BJ (cell line): Measurements from ENCODE around the gene COL19A1. TPM values are rescaled to one million over a fixed set of nuclear protein-coding genes. Genes with fewer than 3 reads are reported as not detected.

Experiments used
- CTCF ChIA-PET: fragments of 350-600 bp; formaldehyde crosslinking; extraction: SDS; loops from one replicate; lab custom pipeline; 2021; ENCODE audit warnings: antibody characterized with exemption, inconsistent platforms; lab: Yijun Ruan, JAX
- POLR2A ChIA-PET: fragments of 300-600 bp; sonication (Branson Sonifier 250); formaldehyde crosslinking; extraction: SDS; loops from one replicate; lab custom pipeline; 2021; ENCODE audit warnings: antibody characterized with exemption; lab: Charles Lee
- DNase-seq: peaks from one replicate; pipeline ENCODE4 v3.0.0-alpha.2; 2011; ENCODE audit warnings: low read depth
- H3K27me3 ChIP-seq: 2 replicates; pipeline ENCODE4 v1.6.0; 2011; ENCODE audit warnings: low read length; ENCODE audit not compliant: control insufficient read depth, insufficient read depth
- H3K36me3 ChIP-seq: 2 replicates; pipeline ENCODE4 v1.5.1; 2011; ENCODE audit warnings: low read length; ENCODE audit not compliant: control insufficient read depth, insufficient read depth
- H3K4me3 ChIP-seq: 2 replicates; pipeline ENCODE4 v1.5.1; 2011; ENCODE audit warnings: low read depth, mild to moderate bottlenecking, control low read depth, low read length
- CTCF ChIP-seq: IDR thresholded peaks from 2 replicates; pipeline ENCODE4 v1.5.1; 2011; ENCODE audit warnings: low read depth, mild to moderate bottlenecking, control low read depth, inconsistent platforms, low read length, moderate library complexity; ENCODE audit not compliant: insufficient read depth
- polyA plus RNA-seq: library from polyadenylated mRNA; depleted of rRNA; stranded (reverse); fragments of >200 nt; gene quantifications from 2 replicates; pipeline ENCODE4 v1.2.3, GENCODE V29; 2011

The COL19A1 gene
- polyA plus RNA-seq, 1 experiment: 0.11 TPM

- Histone ChIP-seq H3K4me3 (no peak overlapping the region), H3K27me3 (peaks cover 2% of the 10 kb centered on the region; the same call in 1 of the 2 replicates), H3K36me3 (no peaks in the 10 kb centered on the region)
- POLR2A ChIA-PET: no interaction called here
- no peak for TF ChIP-seq CTCF
- DNase-seq: no peak
- CTCF ChIA-PET: interaction anchor here (0.6 to 1.5 kb wide), 3 partner anchors 10 to 155 kb away, joined by 3 read pairs; no protein-coding TSS in a partner anchor
These were observed 349.2 kb downstream of the COL19A1 start for GRCh38 chr6:70215460-70216108.

GRCh38 chr6:70216767-70217166 is 350.4 kb downstream of the COL19A1 start:
- no peak for TF ChIP-seq CTCF
- no peak overlapping the region for H3K4me3 ChIP-seq
- no peaks in the 10 kb centered on the region for H3K36me3 ChIP-seq
- H3K27me3 ChIP-seq: peaks cover 2% of the 10 kb centered on the region; the same call in 1 of the 2 replicates
- POLR2A ChIA-PET: no interaction called here
- CTCF ChIA-PET: no interaction called here
- DNase-seq: no peak

- Histone ChIP-seq H3K36me3 (no peaks in the 10 kb centered on the region), H3K27me3 (no peaks in the 10 kb centered on the region), H3K4me3 (no peak overlapping the region)
- CTCF ChIA-PET: interaction anchor here (0.7 to 3.9 kb wide), 8 partner anchors 8 to 736 kb away, joined by 3 to 55 read pairs (median 9); no protein-coding TSS in a partner anchor
- POLR2A ChIA-PET: no interaction called here
- DNase-seq: no peak
- no peak for TF ChIP-seq CTCF
These were observed 353.7 kb downstream of the COL19A1 start for GRCh38 chr6:70219943-70220613.

- ChIA-PET CTCF (interaction anchor here (0.6 to 3.9 kb wide), 27 partner anchors 9 to 797 kb away, joined by 3 to 55 read pairs (median 4); no protein-coding TSS in a partner anchor), POLR2A (no interaction called here)
- TF ChIP-seq CTCF: peak; percentile 63
- Histone ChIP-seq H3K4me3 (no peak overlapping the region), H3K27me3 (no peaks in the 10 kb centered on the region), H3K36me3 (no peaks in the 10 kb centered on the region)
- no peak for DNase-seq
These were observed 354.8 kb downstream of the COL19A1 start for GRCh38 chr6:70221025-70221714.
